Heart right ventricle (tissue), 16 donors: ENCODE results near the gene ATP1A2. TPM values are rescaled to one million over a fixed set of nuclear protein-coding genes. Genes with fewer than 3 reads are reported as not detected.

Experiments
- ATAC-seq, 8 donors: fragments of 200-7000 bp; cut with Tn5 transposase; one replicate each; pipeline ENCODE4 v1.9.1; 2020; ENCODE audit warnings: mild to moderate bottlenecking in 8 of 8, moderate library complexity in 8 of 8, moderate number of reproducible peaks in 1 of 8
- DNase-seq, 2 donors: peaks; one replicate each; pipeline ENCODE4 v3.0.0-alpha.2; 2020
- H3K27ac ChIP-seq, 10 donors: fragments of 200-600 bp; sonication (generic) in 2 of 10; one replicate each; pipeline versions ENCODE4 v1.5.0 to v1.8.0; 2020 to 2022; ENCODE audit warnings: mild to moderate bottlenecking in 3 of 10
- H3K27me3 ChIP-seq, 7 donors: fragments of 200-600 bp; one replicate each; pipeline ENCODE4 v1.8.0; 2021 to 2022; ENCODE audit warnings: mild to moderate bottlenecking in 2 of 7
- H3K36me3 ChIP-seq, 9 donors: fragments of 200-600 bp; sonication (generic) in 1 of 9; one replicate each; pipeline versions ENCODE4 v1.5.0 to v1.8.0; 2020 to 2022; ENCODE audit warnings: mild to moderate bottlenecking in 2 of 9
- H3K4me1 ChIP-seq, 9 donors: fragments of 200-600 bp; sonication (generic) in 1 of 9; one replicate each; pipeline versions ENCODE4 v1.5.0 to v1.8.0; 2020 to 2022; ENCODE audit warnings: mild to moderate bottlenecking in 4 of 9
- H3K4me3 ChIP-seq, 10 donors: fragments of 200-600 bp; sonication (generic) in 2 of 10; one replicate each; pipeline versions ENCODE4 v1.5.0 to v1.8.0; 2020 to 2022; ENCODE audit warnings: mild to moderate bottlenecking in 7 of 10, moderate library complexity in 2 of 10
- H3K9me3 ChIP-seq, 11 donors: fragments of 200-600 bp in 10 of 11; sonication (generic) in 2 of 11; one replicate each; pipeline versions ENCODE4 v1.5.0 to v1.8.0; 2013 to 2022; ENCODE audit warnings: mild to moderate bottlenecking in 2 of 11, control low read depth in 1 of 11, moderate library complexity in 1 of 11
- CTCF ChIP-seq, 9 donors: fragments of 200-600 bp; sonication (generic) in 2 of 9; IDR thresholded peaks; one replicate each; pipeline versions ENCODE4 v1.5.0 to v1.8.0; 2021 to 2022; ENCODE audit warnings: antibody characterized with exemption in 9 of 9, mild to moderate bottlenecking in 5 of 9, moderate library complexity in 1 of 9
- WGBS, 2 donors: extraction: QIAGEN DNeasy Blood & Tissue Kit; methylation state at CpG; one replicate each; pipeline ENCODE4 v1.1.7; 2013; ENCODE audit warnings: inconsistent platforms in 1 of 2; 5-methylcytosine and 5-hydroxymethylcytosine counted together
- intact Hi-C, 10 donors: fragments of 100-400 bp; cut with DNase I; formaldehyde crosslinking; loops; one replicate each; pipeline versions ENCODE4 v1.11.1 to v1.14.2; 2022
- polyA plus RNA-seq, 2 donors: library from polyadenylated mRNA; stranded (reverse); fragments of 200-250 nt; gene quantifications; one replicate each; pipeline ENCODE4 v1.2.3, GENCODE V29; 2013
- total RNA-seq, 10 donors: library from RNA; stranded (reverse); fragmentation: NEBNext Ultra II Directional in 3 of 10; extraction: Animal tissue kit (Norgen Biotek cat#: 25700) in 3 of 10; gene quantifications; one replicate each; pipeline versions ENCODE4 v1.2.1 to v1.2.4, GENCODE V29; 2021 to 2023
- donor health status: Arrhythmogenic right ventricular cardiomyopathy.
- donor health status: ischemic (EF 13 %, LVEDD 7.1; RV severe dilation, severe dysfunction).
- donor health status: healthy with polysubstance abuse.
- donor health status: DM: no; HTN: yes; CAD: no.
- donor health status: DM: no; HTN: no; CAD: no.
- donor health status: ischemic (EF 25% LVEDD 6.9; RV normal size, moderate dysfunction).
- donor health status: ischemic (EF 25% LVEDD 5.7; RV mildly dilated, moderate dysfunction).
- donor health status: healthy.
- donor health status: DM: yes; HTN: yes; CAD: no.
- donor health status: Ischemic cardiomyopathy.
- donor health status: ischemic (EF 35%, LVEDD 5.7; RV mildly dilated, moderate dysfunction).
- donor health status: nonischemic (EF 11% LVEDD 7.7; RV severe dilation, severe dysfunction).
- donor health status: DM: yes; HTN: yes; CAD: no.
- donor health status: PGD.
- donor health status: ischemic (EF 29% LVEDD 5.4; RV normal size, mild dysfunction).
- donor health status: nonischemic (EF 23%, LVEDD 6.1; RV moderate dilation, normal function).

ATP1A2 gene
- total and polyA plus RNA-seq, 12 donors, result 14.2 to 342 (median 190) TPM

- Histone ChIP-seq H3K4me3 (peak overlapping the region in 2 of 10 donors; percentile 75 to 81), H3K9me3 (no peaks in the 10 kb centered on the region), H3K4me1 (peaks cover 13 to 46% (median 27%) of the 10 kb centered on the region in 9 donors), H3K27me3 (no peaks in the 10 kb centered on the region), H3K36me3 (peaks cover 0 to 39% (median 6%) of the 10 kb centered on the region in 9 donors), H3K27ac (peak overlapping the region in 5 of 10 donors; percentile 7 to 48 (median 22))
- no peak for ATAC-seq
- 67 to 81% methylated on average over 4 of the region's 4 CpGs for WGBS, 2 donors
- no peak for TF ChIP-seq CTCF (IDR thresholded peaks at IDR 0.05)
- intact Hi-C loops, result loop anchor here in 4 of 10 donors (5.0 to 10.0 kb wide), 4 partner anchors 96 to 278 kb away; partner anchors contain the start of gene CASQ1 (in 1 of the 4)
- DNase-seq, result no peak
Measured at GRCh38 chr1:160096274-160097116, 19.1 kb upstream of the ATP1A2 start.

- intact Hi-C loops, result loop anchor here in 4 of 10 donors (5.0 to 10.0 kb wide), 4 partner anchors 95 to 277 kb away; partner anchors contain the start of gene CASQ1 (in 1 of the 4)
- Histone ChIP-seq H3K4me3 (peak overlapping the region in 9 of 10 donors; percentile 70 to 95 (median 81)), H3K36me3 (peaks cover 0 to 30% (median 2%) of the 10 kb centered on the region in 9 donors), H3K9me3 (no peaks in the 10 kb centered on the region), H3K4me1 (peaks cover 16 to 54% (median 35%) of the 10 kb centered on the region in 9 donors), H3K27me3 (no peaks in the 10 kb centered on the region), H3K27ac (peak overlapping the region in 8 of 10 donors; percentile 76 to 97 (median 88))
- ATAC-seq (no peak), DNase-seq (no peak)
- WGBS, 2 donors, result 80 to 82% methylated on average over 5 of the region's 5 CpGs
- no peak for TF ChIP-seq CTCF (IDR thresholded peaks at IDR 0.05)
Measured at GRCh38 chr1:160097151-160097910, 18.2 kb upstream of the ATP1A2 start.

GRCh38 chr1:160097911-160098851 lies 17.4 kb upstream of the ATP1A2 start, which contains the start of gene IGSF8:
Gene IGSF8 (minus strand): TSS chr1:160098619. CDS start chr1:160098472, 147 bp downstream.
- Histone ChIP-seq H3K27me3 (no peaks in the 10 kb centered on the region), H3K27ac (peak within 1 kb of the TSS; percentile 20 to 97 (median 92)), H3K9me3 (no peaks in the 10 kb centered on the region), H3K36me3 (peaks cover 0 to 22% (median 0%) of the 10 kb centered on the region in 9 donors), H3K4me3 (peak within 1 kb of the TSS; percentile 56 to 95 (median 79)), H3K4me1 (peaks cover 16 to 61% (median 36%) of the 10 kb centered on the region in 9 donors)
- DNase-seq (peak; percentile 93 to 95), ATAC-seq (peak; percentile 63 to 83 (median 74))
- intact Hi-C loops, result loop anchor here in 5 of 10 donors (2.0 to 10.0 kb wide), 5 partner anchors 94 to 277 kb away; partner anchors contain the start of gene CASQ1 (in 1 of the 5)
- WGBS, 2 donors, result 3 to 4% methylated on average over 38 to 64 of the region's 64 CpGs
- TF ChIP-seq CTCF (IDR thresholded peaks at IDR 0.05), result no peak
